Spleen (tissue), 11 donors: ENCODE data around the gene IZUMO4. TPM values are rescaled to one million over a fixed set of nuclear protein-coding genes. Genes with fewer than 3 reads are reported as not detected.

Source experiments
- DNase-seq: peaks from one replicate; pipeline ENCODE4 v3.0.0-alpha.2; 2020
- H3K27ac ChIP-seq, 8 donors: fragments of 200-600 bp; sonication (generic) in 7 of 8; 1 replicate in 4 of 8; 2 replicates in 4 of 8; pipeline versions ENCODE4 v1.5.0 to v1.8.0; 2016 to 2021; ENCODE audit warnings: inconsistent platforms in 4 of 8, mild to moderate bottlenecking in 4 of 8, moderate library complexity in 1 of 8
- H3K27me3 ChIP-seq, 7 donors: fragments of 200-600 bp; sonication (generic) in 6 of 7; replicated peaks in 1 of 7; 1 replicate in 4 of 7; 2 replicates in 3 of 7; pipeline versions ENCODE4 v1.5.0 to v1.8.0; 2016 to 2021; ENCODE audit warnings: inconsistent platforms in 3 of 7, mild to moderate bottlenecking in 1 of 7
- H3K36me3 ChIP-seq, 6 donors: fragments of 200-600 bp; sonication (generic) in 5 of 6; 1 replicate in 4 of 6; 2 replicates in 2 of 6; pipeline versions ENCODE4 v1.5.0 to v1.8.0; 2016 to 2021; ENCODE audit warnings: inconsistent platforms in 2 of 6
- H3K4me1 ChIP-seq, 6 donors: fragments of 200-600 bp; sonication (generic) in 5 of 6; 1 replicate in 3 of 6; 2 replicates in 3 of 6; pipeline versions ENCODE4 v1.5.0 to v1.8.0; 2016 to 2021; ENCODE audit warnings: inconsistent platforms in 3 of 6
- H3K4me3 ChIP-seq, 8 donors: fragments of 200-600 bp; sonication (generic) in 7 of 8; 1 replicate in 4 of 8; 2 replicates in 4 of 8; pipeline versions ENCODE4 v1.5.0 to v1.8.0; 2016 to 2021; ENCODE audit warnings: inconsistent platforms in 4 of 8, mild to moderate bottlenecking in 4 of 8, moderate library complexity in 2 of 8
- H3K9me3 ChIP-seq, 8 donors: fragments of 200-600 bp; sonication (generic) in 7 of 8; 1 replicate in 4 of 8; 2 replicates in 4 of 8; pipeline versions ENCODE4 v1.5.0 to v1.8.0; 2016 to 2021; ENCODE audit warnings: inconsistent platforms in 4 of 8
- POLR2A ChIP-seq, 3 donors: fragments of 450-650 bp; IDR thresholded peaks; one replicate each; pipeline ENCODE4 v1.5.1; 2017; ENCODE audit warnings: antibody characterized with exemption in 3 of 3, mild to moderate bottlenecking in 1 of 3
- POLR2AphosphoS5 ChIP-seq, 3 donors: sonication (generic); formaldehyde crosslinking; IDR thresholded peaks; one replicate each; pipeline ENCODE4 v1.5.1; 2017; ENCODE audit warnings: antibody characterized with exemption in 3 of 3
- WGBS, 5 donors: extraction: QIAGEN DNeasy Blood & Tissue Kit in 3 of 5; methylation state at CpG; one replicate each; pipeline versions ENCODE4 v1.1.5 to v1.1.7; 2013 to 2018; 5-methylcytosine and 5-hydroxymethylcytosine counted together
- intact Hi-C: fragments of 100-400 bp; cut with DNase I; formaldehyde crosslinking; loops from one replicate; pipeline ENCODE4 v1.15.0; 2023; ENCODE audit warnings: low total_unique reads
- polyA plus RNA-seq, 3 donors: library from polyadenylated mRNA; stranded (reverse); fragments of 200-250 nt; gene quantifications; one replicate each; pipeline ENCODE4 v1.2.1, GENCODE V29; 2013
- total RNA-seq, 7 donors: library from RNA; depleted of rRNA in 3 of 7; stranded (reverse); fragments of >200 nt in 3 of 7; fragmentation: NEBNext Ultra II Directional in 4 of 7; extraction: Animal tissue kit (Norgen Biotek cat#: 25700) in 4 of 7; gene quantifications; one replicate each; pipeline versions ENCODE4 v1.1.0 to v1.2.1, GENCODE V29; 2016 to 2021
- TF ChIP-seq, protein P1 (sequence below), 11 experiments: fragments of 200-600 bp in 7 of 11; fragments of 450-650 bp in 4 of 11; sonication (generic) in 4 of 11; IDR thresholded peaks in 8 of 11; conservative IDR thresholded peaks in 3 of 11; 1 replicate in 7 of 11; 2 replicates in 4 of 11; pipeline versions ENCODE4 v1.4.0 to v1.8.0; 2016 to 2021; ENCODE audit warnings: antibody characterized with exemption in 11 of 11, inconsistent platforms in 4 of 11, mild to moderate bottlenecking in 1 of 11
- donor health status: healthy with polysubstance abuse.
- donor health status: DM: no; HTN: no; CAD: no; lungs with moderate emphysema.
- donor health status: DM: no; HTN: no; CAD: no.
- donor health status: Bipolar disorder and iron deficiency.
- donor health status: healthy.
- donor health status: DM: no; HTN: no; CAD: no.
- donor health status: DM: yes; HTN: yes; CAD: no.

Gene IZUMO4
- total and polyA plus RNA-seq, 10 donors = 1.9 to 25.9 (median 5.7) TPM

DNA sequence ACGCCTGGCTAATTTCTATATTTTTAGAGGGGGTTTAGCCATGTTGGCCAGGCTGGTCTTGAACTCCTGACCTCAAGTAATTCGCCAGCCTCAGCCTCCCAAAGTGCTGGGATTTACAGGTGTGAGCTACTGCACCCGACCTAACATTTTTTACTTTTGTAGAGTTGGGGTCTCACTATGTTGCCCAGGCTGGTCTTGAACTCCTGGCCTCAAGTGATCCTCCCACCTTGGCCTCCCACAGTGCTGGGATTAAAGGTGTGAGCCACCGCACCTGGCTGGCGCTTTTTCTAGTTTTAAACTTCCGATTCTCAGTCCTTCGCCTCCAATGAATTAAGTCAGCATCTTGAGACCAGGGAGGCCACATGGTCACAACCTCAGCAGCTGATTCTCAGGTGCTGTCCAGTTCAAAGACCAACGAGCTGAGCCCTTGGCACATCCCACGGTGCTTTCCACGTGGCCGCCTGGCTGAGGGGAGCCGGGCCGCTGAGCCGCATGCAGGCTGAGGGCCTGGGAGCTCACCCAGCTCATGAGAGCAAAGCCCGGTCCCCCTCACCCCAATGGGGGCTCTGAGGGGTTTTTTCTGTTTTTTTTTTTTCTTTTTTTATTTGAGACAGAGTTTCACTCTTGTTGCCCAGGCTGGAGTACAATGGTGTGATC lies 45.6 kb downstream of the IZUMO4 start:
- Histone ChIP-seq H3K9me3 (no peaks in the 10 kb centered on the region), H3K4me1 (peaks cover 5 to 75% (median 31%) of the 10 kb centered on the region in 6 donors), H3K27me3 (no peaks in the 10 kb centered on the region), H3K36me3 (peaks cover 0 to 81% (median 23%) of the 10 kb centered on the region in 6 donors), H3K27ac (no peak overlapping the region), H3K4me3 (no peak overlapping the region)
- intact Hi-C loops = no loop called here
- DNase-seq = no peak
- TF ChIP-seq POLR2AphosphoS5 (IDR thresholded peaks at IDR 0.05) (peak in 1 of 3 donors; percentile 21), POLR2A (IDR thresholded peaks at IDR 0.05) (no peak)
- TF ChIP-seq, protein P1, sequence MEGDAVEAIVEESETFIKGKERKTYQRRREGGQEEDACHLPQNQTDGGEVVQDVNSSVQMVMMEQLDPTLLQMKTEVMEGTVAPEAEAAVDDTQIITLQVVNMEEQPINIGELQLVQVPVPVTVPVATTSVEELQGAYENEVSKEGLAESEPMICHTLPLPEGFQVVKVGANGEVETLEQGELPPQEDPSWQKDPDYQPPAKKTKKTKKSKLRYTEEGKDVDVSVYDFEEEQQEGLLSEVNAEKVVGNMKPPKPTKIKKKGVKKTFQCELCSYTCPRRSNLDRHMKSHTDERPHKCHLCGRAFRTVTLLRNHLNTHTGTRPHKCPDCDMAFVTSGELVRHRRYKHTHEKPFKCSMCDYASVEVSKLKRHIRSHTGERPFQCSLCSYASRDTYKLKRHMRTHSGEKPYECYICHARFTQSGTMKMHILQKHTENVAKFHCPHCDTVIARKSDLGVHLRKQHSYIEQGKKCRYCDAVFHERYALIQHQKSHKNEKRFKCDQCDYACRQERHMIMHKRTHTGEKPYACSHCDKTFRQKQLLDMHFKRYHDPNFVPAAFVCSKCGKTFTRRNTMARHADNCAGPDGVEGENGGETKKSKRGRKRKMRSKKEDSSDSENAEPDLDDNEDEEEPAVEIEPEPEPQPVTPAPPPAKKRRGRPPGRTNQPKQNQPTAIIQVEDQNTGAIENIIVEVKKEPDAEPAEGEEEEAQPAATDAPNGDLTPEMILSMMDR (IDR thresholded peaks at IDR 0.05 in 8 of 11, conservative IDR thresholded peaks at IDR 0.05 in 3 of 11) = no peak
- 90 to 96% (median 95%) methylated on average over 15 of the region's 15 CpGs for WGBS, 5 donors

- no peak for DNase-seq
Measured at GRCh38 chr19:2144190-2144589, 47.5 kb downstream of the IZUMO4 start.

GRCh38 chr19:2145831-2146241 lies 49.1 kb downstream of the IZUMO4 start:
- WGBS, 5 donors = 69 to 83% (median 77%) methylated on average over 12 to 16 of the region's 16 CpGs
- no peaks in the 10 kb centered on the region for H3K9me3 ChIP-seq
- H3K27me3 ChIP-seq = no peaks in the 10 kb centered on the region
- H3K4me3 ChIP-seq = no peak overlapping the region
- H3K36me3 ChIP-seq = peaks cover 0 to 56% (median 3%) of the 10 kb centered on the region in 6 donors
- DNase-seq = no peak
- TF ChIP-seq POLR2A (IDR thresholded peaks at IDR 0.05) = no peak
- no peak for TF ChIP-seq POLR2AphosphoS5 (IDR thresholded peaks at IDR 0.05)
- TF ChIP-seq, protein P1 (IDR thresholded peaks at IDR 0.05 in 8 of 11, conservative IDR thresholded peaks at IDR 0.05 in 3 of 11) = no peak
- H3K27ac ChIP-seq = no peak overlapping the region
- H3K4me1 ChIP-seq = peaks cover 19 to 95% (median 66%) of the 10 kb centered on the region in 6 donors
- intact Hi-C loops = no loop called here

More at GRCh38 chr19:2144190-2144589, 47.5 kb downstream of the IZUMO4 start:
- Histone ChIP-seq H3K9me3 (no peaks in the 10 kb centered on the region), H3K36me3 (peaks cover 0 to 66% (median 8%) of the 10 kb centered on the region in 6 donors), H3K4me3 (no peak overlapping the region), H3K4me1 (peaks cover 9 to 94% (median 49%) of the 10 kb centered on the region in 6 donors), H3K27me3 (no peaks in the 10 kb centered on the region), H3K27ac (no peak overlapping the region)
- intact Hi-C loops = no loop called here
- TF ChIP-seq POLR2AphosphoS5 (IDR thresholded peaks at IDR 0.05) (peak in 1 of 3 donors; percentile 10), POLR2A (IDR thresholded peaks at IDR 0.05) (no peak)
- 93 to 95% (median 95%) methylated on average over 14 to 15 of the region's 15 CpGs for WGBS, 5 donors

DNA sequence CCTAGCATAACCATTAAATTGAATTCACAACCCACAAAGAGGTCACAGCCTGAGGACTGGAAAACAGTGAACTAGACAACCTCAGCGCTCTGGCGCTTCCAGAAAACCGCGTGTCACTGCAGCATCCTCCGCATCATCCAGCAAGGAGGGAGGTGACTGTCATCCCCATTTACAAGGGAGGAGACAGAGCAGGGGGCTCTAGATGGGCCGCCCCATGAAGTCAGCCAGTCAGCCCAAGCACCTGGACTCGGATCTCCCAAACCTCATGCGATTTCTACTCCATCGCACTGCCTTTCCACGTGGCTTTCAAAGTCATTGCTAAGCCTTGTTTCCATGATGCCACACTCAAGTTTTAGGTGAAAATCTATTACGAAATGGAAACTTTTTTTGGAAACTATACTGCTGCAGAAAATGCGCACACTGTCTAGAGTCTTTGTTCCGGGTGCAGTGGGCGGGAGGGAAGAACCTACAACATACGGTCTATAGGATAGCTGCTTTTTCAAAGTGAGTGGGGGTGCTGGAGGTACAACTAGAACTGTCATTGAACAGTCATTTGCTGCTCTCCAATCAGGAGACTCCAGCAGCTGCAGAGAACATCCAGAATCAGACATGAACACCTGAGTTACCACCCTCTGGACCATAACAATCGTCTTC lies 51.9 kb downstream of the IZUMO4 start:
- Histone ChIP-seq H3K36me3 (peaks cover 0 to 41% (median 3%) of the 10 kb centered on the region in 6 donors), H3K9me3 (no peaks in the 10 kb centered on the region), H3K27ac (peak overlapping the region in 3 of 8 donors; percentile 15 to 91 (median 24)), H3K4me3 (no peak overlapping the region), H3K4me1 (peaks cover 19 to 84% (median 68%) of the 10 kb centered on the region in 6 donors), H3K27me3 (no peaks in the 10 kb centered on the region)
- TF ChIP-seq POLR2A (IDR thresholded peaks at IDR 0.05) = no peak
- TF ChIP-seq, protein P1 (IDR thresholded peaks at IDR 0.05 in 8 of 11, conservative IDR thresholded peaks at IDR 0.05 in 3 of 11) = no peak
- TF ChIP-seq POLR2AphosphoS5 (IDR thresholded peaks at IDR 0.05) = no peak
- WGBS, 5 donors = 76 to 85% (median 80%) methylated on average over 16 of the region's 16 CpGs
- no peak for DNase-seq
- intact Hi-C loops = no loop called here

Other genes starting within 250 kb of the IZUMO4 start
- 10 to 100 TPM; 35.7 to 88.1 (median 59.2) TPM for gene REXO1, start 248.4 kb upstream of the IZUMO4 start, total RNA-seq
- gene REXO1, start 248.4 kb upstream of the IZUMO4 start, polyA plus RNA-seq = 10 to 100 TPM; 13.4 to 52.3 (median 27.4) TPM
- 10 to 100 TPM; 12.9 to 39.0 (median 29.5) TPM for gene KLF16, start 233.3 kb upstream of the IZUMO4 start, total RNA-seq
- gene KLF16, start 233.3 kb upstream of the IZUMO4 start, polyA plus RNA-seq = 10 to 100 TPM in 1 of 3 donors, 1 to 10 TPM in 2; 7.1 to 19.5 (median 8.1) TPM
- 100 to 1,000 TPM in 2 of 7 donors, 10 to 100 TPM in 5; 73.4 to 104 (median 83.0) TPM for gene ABHD17A, start 211.4 kb upstream of the IZUMO4 start, total RNA-seq
- 100 to 1,000 TPM in 1 of 3 donors, 10 to 100 TPM in 2; 80.4 to 107 (median 88.1) TPM for gene ABHD17A, start 211.4 kb upstream of the IZUMO4 start, polyA plus RNA-seq
- 10 to 100 TPM in 2 of 7 donors, 1 to 10 TPM in 5; 6.4 to 11.0 (median 8.3) TPM for gene ADAT3, start 191.5 kb upstream of the IZUMO4 start, total RNA-seq
- gene ADAT3, start 191.5 kb upstream of the IZUMO4 start, polyA plus RNA-seq = 1 to 10 TPM; 3.2 to 9.4 (median 4.0) TPM
- 10 to 100 TPM; 45.4 to 92.2 (median 53.6) TPM for gene SCAMP4, start 191.5 kb upstream of the IZUMO4 start, total RNA-seq
- 10 to 100 TPM; 13.0 to 29.9 (median 17.9) TPM for gene SCAMP4, start 191.5 kb upstream of the IZUMO4 start, polyA plus RNA-seq
- 100 to 1,000 TPM in 3 of 7 donors, 10 to 100 TPM in 4; 72.2 to 115 (median 88.6) TPM for gene CSNK1G2, start 155.7 kb upstream of the IZUMO4 start, total RNA-seq
- 100 to 1,000 TPM in 1 of 3 donors, 10 to 100 TPM in 2; 52.5 to 120 (median 99.1) TPM for gene CSNK1G2, start 155.7 kb upstream of the IZUMO4 start, polyA plus RNA-seq
- 10 to 100 TPM; 47.6 to 77.1 (median 65.5) TPM for gene BTBD2, start 81.2 kb upstream of the IZUMO4 start, total RNA-seq
- gene BTBD2, start 81.2 kb upstream of the IZUMO4 start, polyA plus RNA-seq = 10 to 100 TPM; 29.1 to 53.0 (median 31.2) TPM
- 100 to 1,000 TPM; 212 to 389 (median 265) TPM for gene MKNK2, start 45.7 kb upstream of the IZUMO4 start, total RNA-seq
- gene MKNK2, start 45.7 kb upstream of the IZUMO4 start, polyA plus RNA-seq = 100 to 1,000 TPM in 1 of 3 donors, 10 to 100 TPM in 2; 88.2 to 154 (median 90.0) TPM
- gene MOB3A, start 589 bp upstream of the IZUMO4 start, total RNA-seq = 100 to 1,000 TPM in 5 of 7 donors, 10 to 100 TPM in 2; 80.8 to 161 (median 124) TPM
- gene MOB3A, start 589 bp upstream of the IZUMO4 start, polyA plus RNA-seq = 10 to 100 TPM; 24.2 to 48.7 (median 37.6) TPM
- 100 to 1,000 TPM in 4 of 7 donors, 10 to 100 TPM in 3; 89.3 to 112 (median 100) TPM for gene AP3D1, start 54.7 kb downstream of the IZUMO4 start, total RNA-seq
- 10 to 100 TPM; 32.8 to 80.1 (median 43.2) TPM for gene AP3D1, start 54.7 kb downstream of the IZUMO4 start, polyA plus RNA-seq
- gene DOT1L, start 67.0 kb downstream of the IZUMO4 start, total RNA-seq = 10 to 100 TPM; 19.5 to 53.2 (median 36.4) TPM
- 10 to 100 TPM in 1 of 3 donors, 1 to 10 TPM in 2; 3.9 to 20.8 (median 7.5) TPM for gene DOT1L, start 67.0 kb downstream of the IZUMO4 start, polyA plus RNA-seq
- gene PLEKHJ1, start 139.4 kb downstream of the IZUMO4 start, total RNA-seq = 10 to 100 TPM; 37.7 to 66.6 (median 45.6) TPM
- gene PLEKHJ1, start 139.4 kb downstream of the IZUMO4 start, polyA plus RNA-seq = 100 to 1,000 TPM in 1 of 3 donors, 10 to 100 TPM in 2; 78.5 to 117 (median 91.8) TPM
- 10 to 100 TPM; 28.5 to 79.7 (median 66.6) TPM for gene SF3A2, start 139.9 kb downstream of the IZUMO4 start, total RNA-seq
- 10 to 100 TPM; 35.1 to 50.4 (median 37.7) TPM for gene SF3A2, start 139.9 kb downstream of the IZUMO4 start, polyA plus RNA-seq
- 1 to 10 TPM in 4 of 7 donors, under 1 TPM in 3; 0.79 to 5.7 (median 2.1) TPM for gene AMH, start 152.4 kb downstream of the IZUMO4 start, total RNA-seq
- gene AMH, start 152.4 kb downstream of the IZUMO4 start, polyA plus RNA-seq = 1 to 10 TPM in 1 of 3 donors, under 1 TPM in 2; 0.20 to 1.2 (median 0.58) TPM
- gene JSRP1, start 159.5 kb downstream of the IZUMO4 start, total RNA-seq = 1 to 10 TPM; 1.2 to 4.8 (median 3.4) TPM
- gene JSRP1, start 159.5 kb downstream of the IZUMO4 start, polyA plus RNA-seq = 1 to 10 TPM; 1.2 to 3.0 (median 2.8) TPM
- gene PEAK3, start 185.3 kb downstream of the IZUMO4 start, total RNA-seq = 10 to 100 TPM in 2 of 7 donors, 1 to 10 TPM in 5; 5.7 to 17.4 (median 6.8) TPM
- gene PEAK3, start 185.3 kb downstream of the IZUMO4 start, polyA plus RNA-seq = under 1 TPM; 0.30 to 0.93 (median 0.50) TPM
- gene LINGO3, start 211.2 kb downstream of the IZUMO4 start, total RNA-seq = 1 to 10 TPM in 2 of 7 donors, under 1 TPM in 5; 0.26 to 2.6 (median 0.70) TPM
- 1 to 10 TPM in 1 of 3 donors, under 1 TPM in 2; 0.43 to 1.2 (median 0.82) TPM for gene LINGO3, start 211.2 kb downstream of the IZUMO4 start, polyA plus RNA-seq
- gene LSM7, start 231.7 kb downstream of the IZUMO4 start, total RNA-seq = 100 to 1,000 TPM in 3 of 7 donors, 10 to 100 TPM in 4; 60.7 to 131 (median 82.8) TPM
- gene LSM7, start 231.7 kb downstream of the IZUMO4 start, polyA plus RNA-seq = 100 to 1,000 TPM; 435 to 524 (median 459) TPM
- gene SPPL2B, start 231.8 kb downstream of the IZUMO4 start, total RNA-seq = 10 to 100 TPM; 69.7 to 96.4 (median 79.3) TPM
- 100 to 1,000 TPM in 1 of 3 donors, 10 to 100 TPM in 2; 40.5 to 111 (median 72.4) TPM for gene SPPL2B, start 231.8 kb downstream of the IZUMO4 start, polyA plus RNA-seq